Mesenchymal stem cell (in vitro differentiated cells and primary cell): Measurements from ENCODE around the gene NAGLU.

Experiments
- DNase-seq: peaks from one replicate; pipeline ENCODE4 v3.0.0-alpha.2; 2013
- H2AFZ ChIP-seq: one replicate; pipeline ENCODE4 v1.6.1; 2013; ENCODE audit warnings: low read depth, mild to moderate bottlenecking, control low read depth, inconsistent platforms, low read length, moderate library complexity
- H2AK5ac ChIP-seq: 2 replicates; pipeline ENCODE4 v1.6.1; 2013; ENCODE audit warnings: low read length, moderate library complexity, mild to moderate bottlenecking, inconsistent platforms; ENCODE audit not compliant: severe bottlenecking
- H2BK120ac ChIP-seq: one replicate; pipeline ENCODE4 v1.6.1; 2013; ENCODE audit warnings: low read depth, mild to moderate bottlenecking, inconsistent platforms, low read length, moderate library complexity
- H2BK12ac ChIP-seq, 2 experiments: one replicate each; pipeline ENCODE4 v1.6.1; 2013; ENCODE audit warnings: inconsistent platforms in 2 of 2, low read length in 2 of 2, mild to moderate bottlenecking in 2 of 2, moderate library complexity in 2 of 2, control low read depth in 1 of 2
- H2BK15ac ChIP-seq: one replicate; pipeline ENCODE4 v1.6.1; 2013; ENCODE audit warnings: mild to moderate bottlenecking, low read depth, inconsistent platforms; ENCODE audit not compliant: poor library complexity, severe bottlenecking
- H2BK5ac ChIP-seq: 2 replicates; pipeline ENCODE4 v1.6.1; 2013; ENCODE audit warnings: low read depth, mild to moderate bottlenecking, low read length, control low read depth, inconsistent platforms; ENCODE audit not compliant: poor library complexity, severe bottlenecking
- H3K14ac ChIP-seq, 2 experiments: one replicate each; pipeline ENCODE4 v1.6.1; 2013; ENCODE audit warnings: inconsistent platforms in 2 of 2, low read length in 2 of 2, control low read depth in 1 of 2, mild to moderate bottlenecking in 1 of 2, moderate library complexity in 1 of 2
- H3K18ac ChIP-seq, 2 experiments: one replicate each; pipeline ENCODE4 v1.6.1; 2013; ENCODE audit warnings: inconsistent platforms in 2 of 2, low read length in 2 of 2, control low read depth in 1 of 2, low read depth in 1 of 2, mild to moderate bottlenecking in 1 of 2
- H3K23ac ChIP-seq, 2 experiments: one replicate each; pipeline ENCODE4 v1.6.1; 2013; ENCODE audit warnings: inconsistent platforms in 2 of 2, low read length in 2 of 2, mild to moderate bottlenecking in 2 of 2, moderate library complexity in 2 of 2, control low read depth in 1 of 2
- H3K27ac ChIP-seq: 2 replicates; pipeline ENCODE4 v1.5.1; 2013; ENCODE audit warnings: mild to moderate bottlenecking, moderate library complexity, low read length, control low read depth, inconsistent platforms; ENCODE audit not compliant: poor library complexity, severe bottlenecking
- H3K27me3 ChIP-seq, 2 experiments: 2 replicates each; pipeline versions ENCODE4 v1.6.1 to v1.7.0; 2013; ENCODE audit warnings: low read length in 2 of 2, mild to moderate bottlenecking in 2 of 2, moderate library complexity in 2 of 2, control low read depth in 1 of 2, inconsistent platforms in 1 of 2; ENCODE audit not compliant: control insufficient read depth in 1 of 2, insufficient read depth in 1 of 2
- H3K36me3 ChIP-seq, 2 experiments: 2 replicates each; pipeline versions ENCODE4 v1.6.1 to v1.7.0; 2013; ENCODE audit warnings: low read length in 2 of 2, control low read depth in 1 of 2, inconsistent platforms in 1 of 2, low read depth in 1 of 2, mild to moderate bottlenecking in 1 of 2; ENCODE audit not compliant: insufficient read depth in 2 of 2, control insufficient read depth in 1 of 2
- H3K4ac ChIP-seq, 2 experiments: one replicate each; pipeline ENCODE4 v1.6.1; 2013; ENCODE audit warnings: inconsistent platforms in 2 of 2, low read length in 2 of 2, mild to moderate bottlenecking in 2 of 2, moderate library complexity in 2 of 2, control low read depth in 1 of 2, low read depth in 1 of 2
- H3K4me1 ChIP-seq: 2 replicates; pipeline ENCODE4 v1.6.1; 2013; ENCODE audit warnings: low read depth, low read length, control low read depth; ENCODE audit not compliant: control insufficient read depth, insufficient read depth
- H3K4me2 ChIP-seq: 2 replicates; pipeline ENCODE4 v1.6.1; 2013; ENCODE audit warnings: low read length, mild to moderate bottlenecking, inconsistent platforms; ENCODE audit not compliant: poor library complexity, severe bottlenecking
- H3K4me3 ChIP-seq, 2 experiments: 2 replicates each; pipeline versions ENCODE4 v1.5.1 to v1.7.0; 2013; ENCODE audit warnings: low read length in 2 of 2, mild to moderate bottlenecking in 2 of 2, control low read depth in 1 of 2, low read depth in 1 of 2; ENCODE audit not compliant: insufficient read depth in 1 of 2
- H3K79me1 ChIP-seq: replicated peaks from 2 replicates; pipeline ENCODE4 v1.6.1; 2013; ENCODE audit warnings: mild to moderate bottlenecking, control low read depth, low read length, inconsistent platforms; ENCODE audit not compliant: poor library complexity, severe bottlenecking
- H3K9ac ChIP-seq: 2 replicates; pipeline ENCODE4 v1.7.0; 2013; ENCODE audit warnings: mild to moderate bottlenecking, low read length, moderate library complexity
- H3K9me3 ChIP-seq: 2 replicates; pipeline ENCODE4 v1.7.0; 2013; ENCODE audit warnings: mild to moderate bottlenecking, low read length; ENCODE audit not compliant: control insufficient read depth
- H4K8ac ChIP-seq: one replicate; pipeline ENCODE4 v1.6.1; 2013; ENCODE audit warnings: inconsistent platforms, mild to moderate bottlenecking, low read length, moderate library complexity
- H4K91ac ChIP-seq: one replicate; pipeline ENCODE4 v1.6.1; 2013; ENCODE audit warnings: mild to moderate bottlenecking, low read length, inconsistent platforms
- WGBS: methylation state at CpG from one replicate; pipeline ENCODE4 v1.1.7; 2013; ENCODE audit warnings: mixed read lengths; 5-methylcytosine and 5-hydroxymethylcytosine counted together

Gene NAGLU

DNA sequence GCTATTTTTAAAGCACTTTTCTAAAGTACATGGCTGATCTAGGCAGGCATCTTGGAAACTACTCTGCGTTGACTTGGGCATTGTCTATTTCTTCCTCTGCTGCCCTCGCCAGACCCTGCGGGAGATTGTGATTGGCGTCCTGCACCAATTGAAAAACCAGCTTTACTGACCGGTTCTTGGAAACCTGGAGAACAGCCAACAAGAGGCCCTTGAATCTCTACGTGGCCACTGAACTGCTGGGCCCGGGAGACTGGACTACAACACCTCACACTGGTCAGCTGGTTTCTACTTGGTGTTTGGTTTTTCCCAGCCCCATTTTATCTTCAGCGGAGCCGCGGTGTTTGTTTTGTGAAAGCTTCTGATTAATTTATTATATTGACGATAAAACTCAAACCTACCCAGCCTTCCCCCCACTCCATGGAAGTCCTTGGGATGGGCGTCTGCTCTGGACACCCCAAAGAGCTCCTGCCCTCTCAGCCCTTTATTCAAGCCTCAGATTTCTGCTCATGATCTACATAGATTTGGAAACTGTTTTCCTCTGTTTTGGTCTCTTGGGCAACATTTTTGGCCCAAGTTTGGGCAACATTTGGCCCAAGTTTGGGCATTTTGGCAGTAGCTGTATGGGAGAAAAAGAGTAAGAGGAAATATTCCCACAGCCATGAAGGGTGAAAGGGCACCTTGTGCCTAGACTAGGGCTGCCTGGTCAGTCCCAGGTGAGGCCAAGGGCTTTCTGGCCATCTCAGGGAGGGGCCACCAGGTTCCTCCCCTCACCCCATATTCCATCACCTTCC lies 35.6 kb downstream of the NAGLU start:
- Histone ChIP-seq H3K4me1 (peaks cover 12% of the 10 kb centered on the region), H3K14ac (no peak overlapping the region), H2AK5ac (no peak overlapping the region), H4K8ac (no peak overlapping the region), H3K23ac (no peak overlapping the region), H2BK120ac (no peak overlapping the region), H3K9me3 (no peaks in the 10 kb centered on the region), H3K79me1 (peaks cover 26% of the 10 kb centered on the region), H2BK5ac (no peak overlapping the region), H2AFZ (no peak overlapping the region), H4K91ac (no peak overlapping the region), H3K36me3 (peaks cover 57 to 71% of the 10 kb centered on the region in 2 experiments), H3K27me3 (no peaks in the 10 kb centered on the region), H3K9ac (peak overlapping the region; percentile 35), H3K27ac (no peak overlapping the region), H3K4me3 (no peak overlapping the region), H2BK15ac (no peak overlapping the region), H3K4me2 (no peak overlapping the region), H3K18ac (no peak overlapping the region), H2BK12ac (no peak overlapping the region), H3K4ac (no peak overlapping the region)
- no peak for DNase-seq
- WGBS: 83% methylated on average over 9 of the region's 12 CpGs

DNA sequence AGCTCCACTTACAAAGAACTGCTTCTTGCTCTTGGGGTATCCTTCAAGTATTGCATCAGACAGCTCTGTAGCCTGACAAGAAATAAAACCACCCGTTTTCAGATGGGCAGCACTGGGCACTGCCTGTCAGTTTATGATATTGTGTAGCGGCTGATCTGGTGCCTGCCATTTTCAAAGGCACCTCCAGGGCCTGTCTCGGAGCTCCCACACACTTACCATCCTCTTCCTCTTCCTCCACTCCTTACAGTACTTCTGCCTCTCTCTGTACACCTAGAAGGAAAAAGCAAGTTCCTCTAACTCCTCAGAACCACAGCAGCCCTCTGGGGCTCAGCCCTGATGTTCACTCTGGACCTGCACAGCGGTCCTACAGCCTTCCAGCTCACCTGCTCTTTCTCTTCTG lies 37.1 kb downstream of the NAGLU start:
- Histone ChIP-seq H3K79me1 (peaks cover 23% of the 10 kb centered on the region), H3K27me3 (no peaks in the 10 kb centered on the region), H3K9ac (no peak overlapping the region), H2BK12ac (no peak overlapping the region), H2AK5ac (no peak overlapping the region), H2AFZ (no peak overlapping the region), H3K27ac (no peak overlapping the region), H3K23ac (no peak overlapping the region), H4K8ac (peak overlapping the region; percentile 12), H3K4me2 (no peak overlapping the region), H3K4ac (no peak overlapping the region), H2BK15ac (no peak overlapping the region), H2BK5ac (no peak overlapping the region), H3K9me3 (no peaks in the 10 kb centered on the region), H3K36me3 (peaks cover 55 to 75% of the 10 kb centered on the region in 2 experiments), H3K18ac (no peak overlapping the region), H2BK120ac (no peak overlapping the region), H3K4me1 (peaks cover 11% of the 10 kb centered on the region), H3K14ac (no peak overlapping the region), H3K4me3 (no peak overlapping the region), H4K91ac (no peak overlapping the region)
- 92% methylated on average over 4 of the region's 4 CpGs for WGBS
- no peak for DNase-seq

DNA sequence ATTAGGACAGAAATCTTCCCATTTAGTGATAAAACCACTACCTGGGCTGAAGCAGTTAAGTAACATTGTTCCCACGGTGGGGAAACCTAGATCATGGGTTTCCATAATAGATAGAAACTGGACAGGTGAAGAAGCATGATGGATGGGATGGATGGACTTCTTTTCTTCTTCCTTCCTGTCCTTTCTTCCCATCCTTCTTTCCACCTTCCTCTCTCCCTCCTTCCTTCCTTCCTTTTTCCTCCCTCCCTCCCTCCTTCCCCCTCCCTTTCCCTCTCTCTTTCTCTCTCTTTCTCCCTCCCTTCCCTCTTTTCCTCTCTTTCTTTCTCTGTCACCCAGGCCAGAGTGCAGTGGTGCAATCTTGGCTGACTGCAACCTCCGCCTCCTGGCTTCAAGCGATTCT lies 38.4 kb downstream of the NAGLU start:
- no peak overlapping the region for H4K8ac ChIP-seq
- H2BK5ac ChIP-seq: no peak overlapping the region
- no peak overlapping the region for H3K27ac ChIP-seq
- no peak overlapping the region for H3K23ac ChIP-seq
- H3K27me3 ChIP-seq: no peaks in the 10 kb centered on the region
- no peak overlapping the region for H3K4ac ChIP-seq
- peaks cover 5% of the 10 kb centered on the region for H3K4me1 ChIP-seq
- H3K36me3 ChIP-seq: peaks cover 44 to 66% of the 10 kb centered on the region in 2 experiments
- H3K9me3 ChIP-seq: no peaks in the 10 kb centered on the region
- peaks cover 18% of the 10 kb centered on the region for H3K79me1 ChIP-seq
- H3K9ac ChIP-seq: no peak overlapping the region
- no peak overlapping the region for H2AFZ ChIP-seq
- no peak overlapping the region for H2BK120ac ChIP-seq
- no peak overlapping the region for H2BK12ac ChIP-seq
- H3K4me2 ChIP-seq: no peak overlapping the region
- no peak overlapping the region for H2BK15ac ChIP-seq
- H3K18ac ChIP-seq: no peak overlapping the region
- no peak overlapping the region for H2AK5ac ChIP-seq
- H3K14ac ChIP-seq: no peak overlapping the region
- WGBS: 100% methylated on average over 2 of the region's 3 CpGs
- H3K4me3 ChIP-seq: no peak overlapping the region
- H4K91ac ChIP-seq: no peak overlapping the region
- no peak for DNase-seq

DNA sequence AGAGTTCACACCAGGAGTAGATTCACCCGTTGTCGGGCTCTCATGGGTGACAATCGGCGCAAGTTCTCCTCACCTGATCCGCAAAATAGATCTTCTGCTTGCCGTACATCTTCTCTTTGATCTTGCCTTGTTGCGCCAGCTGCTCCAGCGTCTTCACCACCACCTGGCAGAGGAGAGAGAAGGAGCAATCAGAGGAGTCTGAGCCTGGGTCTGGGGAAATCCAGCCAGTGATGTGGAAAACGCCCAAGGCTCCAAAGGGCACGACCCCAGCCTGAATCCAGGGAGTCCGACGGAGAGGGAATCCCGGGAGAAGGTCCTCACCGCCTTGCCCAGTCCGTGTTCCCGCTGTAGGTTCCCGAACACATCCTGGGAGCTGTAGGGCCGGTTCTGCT lies 41.1 kb downstream of the NAGLU start:
- Histone ChIP-seq H3K23ac (no peak overlapping the region), H4K91ac (no peak overlapping the region), H3K9ac (peak overlapping the region; percentile 96), H2BK15ac (no peak overlapping the region), H3K4me2 (peak overlapping the region; percentile 98), H3K9me3 (no peaks in the 10 kb centered on the region), H3K79me1 (peaks cover 26% of the 10 kb centered on the region), H3K4me3 (peak overlapping the region; percentile 53 to 98), H2AFZ (no peak overlapping the region), H3K27me3 (no peaks in the 10 kb centered on the region), H2BK120ac (no peak overlapping the region), H3K4ac (peak overlapping the region in 1 of 2 experiments; percentile 40), H2BK12ac (no peak overlapping the region), H3K18ac (no peak overlapping the region), H2AK5ac (no peak overlapping the region), H3K27ac (no peak overlapping the region), H3K4me1 (peaks cover 5% of the 10 kb centered on the region), H4K8ac (peak overlapping the region; percentile 43), H2BK5ac (no peak overlapping the region), H3K36me3 (peaks cover 46 to 64% of the 10 kb centered on the region in 2 experiments), H3K14ac (peak overlapping the region in 1 of 2 experiments; percentile 19)
- DNase-seq: peak; percentile 55
- whole genome bisulfite sequencing: 3% methylated on average over 18 of the region's 18 CpGs
